ENCODE data around the gene APOO.

Gene APOO

GRCh38 chrX:23813808-23814207 is 93.9 kb downstream of the APOO start:
- WGBS (ENCODE audit: extremely low coverage, insufficient coverage, low lambda C conversion rate), result no CpG with 5 or more reads among the region's 1 CpG
- no peak overlapping the region for H3K23ac ChIP-seq (ENCODE audit: low read length)
- H3K4me1 ChIP-seq (ENCODE audit: control insufficient read depth, low read depth, low read length), result no peaks in the 10 kb centered on the region
- DNase-seq, result no peak
- H3K4me3 ChIP-seq (ENCODE audit: low read length), result no peak overlapping the region
- H3K27me3 ChIP-seq (ENCODE audit: insufficient read depth, low read length, poor library complexity), result no peaks in the 10 kb centered on the region
- H3K56ac ChIP-seq (ENCODE audit: low read length), result no peak overlapping the region
- H3K4ac ChIP-seq (ENCODE audit: low read depth, low read length), result no peak overlapping the region
- H3K27ac ChIP-seq (ENCODE audit: low read depth, low read length), result no peak overlapping the region
- no peak overlapping the region for H2BK5ac ChIP-seq (ENCODE audit: low read length)
- H2BK15ac ChIP-seq (replicated peaks; ENCODE audit: low read depth), result no peak overlapping the region
- no peak overlapping the region for H3K9ac ChIP-seq (ENCODE audit: low read length)
- no peak overlapping the region for H4K5ac ChIP-seq (ENCODE audit: low read length)
- H3K36me3 ChIP-seq (ENCODE audit: control insufficient read depth, insufficient read depth, low read length), result no peaks in the 10 kb centered on the region
- no peak overlapping the region for H2AK5ac ChIP-seq (ENCODE audit: low read length)
- no peak overlapping the region for H4K8ac ChIP-seq (ENCODE audit: low read depth, low read length)
- H3K4me2 ChIP-seq (ENCODE audit: low read length), result no peak overlapping the region
- H2BK120ac ChIP-seq (ENCODE audit: low read depth, low read length), result no peak overlapping the region
- H3K79me2 ChIP-seq (ENCODE audit: control insufficient read depth, insufficient read depth, low read length), result no peaks in the 10 kb centered on the region
- no peak overlapping the region for H3K18ac ChIP-seq (ENCODE audit: low read length)
- H3K79me1 ChIP-seq (ENCODE audit: low read length), result no peaks in the 10 kb centered on the region

GRCh38 chrX:23811656-23812055 is 96.1 kb downstream of the APOO start:
- Histone ChIP-seq H2BK120ac (ENCODE audit: low read depth, low read length) (no peak overlapping the region), H3K23ac (ENCODE audit: low read length) (no peak overlapping the region), H3K4me2 (ENCODE audit: low read length) (no peak overlapping the region), H3K4me3 (ENCODE audit: low read length) (no peak overlapping the region), H2AK5ac (ENCODE audit: low read length) (no peak overlapping the region), H3K4me1 (ENCODE audit: control insufficient read depth, low read depth, low read length) (no peaks in the 10 kb centered on the region), H4K8ac (ENCODE audit: low read depth, low read length) (no peak overlapping the region), H3K36me3 (ENCODE audit: control insufficient read depth, insufficient read depth, low read length) (no peaks in the 10 kb centered on the region), H3K27ac (ENCODE audit: low read depth, low read length) (no peak overlapping the region), H3K56ac (ENCODE audit: low read length) (no peak overlapping the region), H3K18ac (ENCODE audit: low read length) (no peak overlapping the region), H2BK15ac (replicated peaks; ENCODE audit: low read depth) (no peak overlapping the region), H2BK5ac (ENCODE audit: low read length) (no peak overlapping the region), H3K27me3 (ENCODE audit: insufficient read depth, low read length, poor library complexity) (no peaks in the 10 kb centered on the region), H3K9ac (ENCODE audit: low read length) (no peak overlapping the region), H4K5ac (ENCODE audit: low read length) (no peak overlapping the region), H3K79me2 (ENCODE audit: control insufficient read depth, insufficient read depth, low read length) (no peaks in the 10 kb centered on the region), H3K79me1 (ENCODE audit: low read length) (no peaks in the 10 kb centered on the region), H3K4ac (ENCODE audit: low read depth, low read length) (no peak overlapping the region)
- WGBS (ENCODE audit: extremely low coverage, insufficient coverage, low lambda C conversion rate), result no CpG with 5 or more reads among the region's 6 CpGs
- no peak for DNase-seq

- no peak overlapping the region for H3K4ac ChIP-seq (ENCODE audit: low read depth, low read length)
- H2BK15ac ChIP-seq (replicated peaks; ENCODE audit: low read depth), result no peak overlapping the region
- H3K9ac ChIP-seq (ENCODE audit: low read length), result no peak overlapping the region
- no peak overlapping the region for H4K8ac ChIP-seq (ENCODE audit: low read depth, low read length)
- H2BK120ac ChIP-seq (ENCODE audit: low read depth, low read length), result no peak overlapping the region
- no CpG with 5 or more reads among the region's 10 CpGs for WGBS (ENCODE audit: extremely low coverage, insufficient coverage, low lambda C conversion rate)
- H3K23ac ChIP-seq (ENCODE audit: low read length), result no peak overlapping the region
- no peaks in the 10 kb centered on the region for H3K36me3 ChIP-seq (ENCODE audit: control insufficient read depth, insufficient read depth, low read length)
- H3K4me1 ChIP-seq (ENCODE audit: control insufficient read depth, low read depth, low read length), result no peaks in the 10 kb centered on the region
- no peak overlapping the region for H3K56ac ChIP-seq (ENCODE audit: low read length)
- no peaks in the 10 kb centered on the region for H3K27me3 ChIP-seq (ENCODE audit: insufficient read depth, low read length, poor library complexity)
- H4K5ac ChIP-seq (ENCODE audit: low read length), result no peak overlapping the region
- no peak overlapping the region for H3K4me2 ChIP-seq (ENCODE audit: low read length)
- no peak for DNase-seq
- H3K27ac ChIP-seq (ENCODE audit: low read depth, low read length), result no peak overlapping the region
- no peaks in the 10 kb centered on the region for H3K79me2 ChIP-seq (ENCODE audit: control insufficient read depth, insufficient read depth, low read length)
- H3K4me3 ChIP-seq (ENCODE audit: low read length), result no peak overlapping the region
- H3K79me1 ChIP-seq (ENCODE audit: low read length), result no peaks in the 10 kb centered on the region
- H3K18ac ChIP-seq (ENCODE audit: low read length), result no peak overlapping the region
- H2AK5ac ChIP-seq (ENCODE audit: low read length), result no peak overlapping the region
- no peak overlapping the region for H2BK5ac ChIP-seq (ENCODE audit: low read length)
These were observed 96.6 kb downstream of the APOO start for GRCh38 chrX:23811108-23811651.

GRCh38 chrX:23810279-23810678 is 97.5 kb downstream of the APOO start:
- H4K5ac ChIP-seq (ENCODE audit: low read length), result no peak overlapping the region
- no peaks in the 10 kb centered on the region for H3K36me3 ChIP-seq (ENCODE audit: control insufficient read depth, insufficient read depth, low read length)
- H2BK15ac ChIP-seq (replicated peaks; ENCODE audit: low read depth), result no peak overlapping the region
- no peak overlapping the region for H2BK120ac ChIP-seq (ENCODE audit: low read depth, low read length)
- no peak overlapping the region for H3K23ac ChIP-seq (ENCODE audit: low read length)
- no peaks in the 10 kb centered on the region for H3K79me1 ChIP-seq (ENCODE audit: low read length)
- no peak overlapping the region for H3K9ac ChIP-seq (ENCODE audit: low read length)
- H2AK5ac ChIP-seq (ENCODE audit: low read length), result no peak overlapping the region
- no CpG with 5 or more reads among the region's 3 CpGs for WGBS (ENCODE audit: extremely low coverage, insufficient coverage, low lambda C conversion rate)
- no peak overlapping the region for H3K4me3 ChIP-seq (ENCODE audit: low read length)
- no peak overlapping the region for H3K18ac ChIP-seq (ENCODE audit: low read length)
- H2BK5ac ChIP-seq (ENCODE audit: low read length), result no peak overlapping the region
- no peaks in the 10 kb centered on the region for H3K27me3 ChIP-seq (ENCODE audit: insufficient read depth, low read length, poor library complexity)
- H4K8ac ChIP-seq (ENCODE audit: low read depth, low read length), result no peak overlapping the region
- no peaks in the 10 kb centered on the region for H3K79me2 ChIP-seq (ENCODE audit: control insufficient read depth, insufficient read depth, low read length)
- no peak overlapping the region for H3K27ac ChIP-seq (ENCODE audit: low read depth, low read length)
- H3K56ac ChIP-seq (ENCODE audit: low read length), result no peak overlapping the region
- no peak for DNase-seq
- no peaks in the 10 kb centered on the region for H3K4me1 ChIP-seq (ENCODE audit: control insufficient read depth, low read depth, low read length)
- no peak overlapping the region for H3K4me2 ChIP-seq (ENCODE audit: low read length)
- no peak overlapping the region for H3K4ac ChIP-seq (ENCODE audit: low read depth, low read length)

- DNase-seq, result no peak
- H2BK15ac ChIP-seq (replicated peaks; ENCODE audit: low read depth), result no peak overlapping the region
- H3K79me1 ChIP-seq (ENCODE audit: low read length), result no peaks in the 10 kb centered on the region
- H4K8ac ChIP-seq (ENCODE audit: low read depth, low read length), result no peak overlapping the region
- H3K27ac ChIP-seq (ENCODE audit: low read depth, low read length), result no peak overlapping the region
- H4K5ac ChIP-seq (ENCODE audit: low read length), result no peak overlapping the region
- H3K4ac ChIP-seq (ENCODE audit: low read depth, low read length), result no peak overlapping the region
- H3K56ac ChIP-seq (ENCODE audit: low read length), result no peak overlapping the region
- H2BK5ac ChIP-seq (ENCODE audit: low read length), result no peak overlapping the region
- H3K23ac ChIP-seq (ENCODE audit: low read length), result no peak overlapping the region
- no peak overlapping the region for H3K9ac ChIP-seq (ENCODE audit: low read length)
- H3K36me3 ChIP-seq (ENCODE audit: control insufficient read depth, insufficient read depth, low read length), result no peaks in the 10 kb centered on the region
- H2BK120ac ChIP-seq (ENCODE audit: low read depth, low read length), result no peak overlapping the region
- H2AK5ac ChIP-seq (ENCODE audit: low read length), result no peak overlapping the region
- H3K4me2 ChIP-seq (ENCODE audit: low read length), result no peak overlapping the region
- no peaks in the 10 kb centered on the region for H3K4me1 ChIP-seq (ENCODE audit: control insufficient read depth, low read depth, low read length)
- no peak overlapping the region for H3K18ac ChIP-seq (ENCODE audit: low read length)
- H3K4me3 ChIP-seq (ENCODE audit: low read length), result no peak overlapping the region
- WGBS (ENCODE audit: extremely low coverage, insufficient coverage, low lambda C conversion rate), result no CpG with 5 or more reads among the region's 9 CpGs
- no peaks in the 10 kb centered on the region for H3K27me3 ChIP-seq (ENCODE audit: insufficient read depth, low read length, poor library complexity)
- no peaks in the 10 kb centered on the region for H3K79me2 ChIP-seq (ENCODE audit: control insufficient read depth, insufficient read depth, low read length)
These were observed 102.3 kb downstream of the APOO start for GRCh38 chrX:23805389-23805788.

GRCh38 chrX:23804578-23804977 is 103.2 kb downstream of the APOO start:
- Histone ChIP-seq H3K4me2 (ENCODE audit: low read length) (no peak overlapping the region), H3K27me3 (ENCODE audit: insufficient read depth, low read length, poor library complexity) (no peaks in the 10 kb centered on the region), H3K56ac (ENCODE audit: low read length) (no peak overlapping the region), H4K5ac (ENCODE audit: low read length) (no peak overlapping the region), H3K27ac (ENCODE audit: low read depth, low read length) (no peak overlapping the region), H3K36me3 (ENCODE audit: control insufficient read depth, insufficient read depth, low read length) (no peaks in the 10 kb centered on the region), H4K8ac (ENCODE audit: low read depth, low read length) (no peak overlapping the region), H3K23ac (ENCODE audit: low read length) (no peak overlapping the region), H3K4ac (ENCODE audit: low read depth, low read length) (no peak overlapping the region), H3K79me2 (ENCODE audit: control insufficient read depth, insufficient read depth, low read length) (no peaks in the 10 kb centered on the region), H3K79me1 (ENCODE audit: low read length) (no peaks in the 10 kb centered on the region), H3K18ac (ENCODE audit: low read length) (no peak overlapping the region), H3K4me1 (ENCODE audit: control insufficient read depth, low read depth, low read length) (no peaks in the 10 kb centered on the region), H3K4me3 (ENCODE audit: low read length) (no peak overlapping the region), H2BK15ac (replicated peaks; ENCODE audit: low read depth) (no peak overlapping the region), H3K9ac (ENCODE audit: low read length) (no peak overlapping the region), H2AK5ac (ENCODE audit: low read length) (no peak overlapping the region), H2BK120ac (ENCODE audit: low read depth, low read length) (no peak overlapping the region), H2BK5ac (ENCODE audit: low read length) (no peak overlapping the region)
- no peak for DNase-seq
- no CpG with 5 or more reads among the region's 3 CpGs for WGBS (ENCODE audit: extremely low coverage, insufficient coverage, low lambda C conversion rate)
